ENCODE measurements around the gene LRIG1.

Gene LRIG1

GRCh38 chr3:66497985-66498671, 2.7 kb downstream of the LRIG1 start:
- no peak overlapping the region; the same call in 1 of the 2 replicates for H3K4me3 ChIP-seq (replicated peaks; ENCODE audit: low read depth, low read length)
- H3K36me3 ChIP-seq (ENCODE audit: control insufficient read depth, insufficient read depth, low read length), result no peaks in the 10 kb centered on the region
- no peak for TF ChIP-seq CTCF (IDR thresholded peaks at IDR 0.05; ENCODE audit: insufficient read depth, low read length, poor library complexity, severe bottlenecking)
- no peaks in the 10 kb centered on the region; the same call in 1 of the 2 replicates for H3K27me3 ChIP-seq (replicated peaks; ENCODE audit: control insufficient read depth, insufficient read depth, low read length)
- DNase-seq (ENCODE audit: extremely low read depth, insufficient read length), result no peak

DNA sequence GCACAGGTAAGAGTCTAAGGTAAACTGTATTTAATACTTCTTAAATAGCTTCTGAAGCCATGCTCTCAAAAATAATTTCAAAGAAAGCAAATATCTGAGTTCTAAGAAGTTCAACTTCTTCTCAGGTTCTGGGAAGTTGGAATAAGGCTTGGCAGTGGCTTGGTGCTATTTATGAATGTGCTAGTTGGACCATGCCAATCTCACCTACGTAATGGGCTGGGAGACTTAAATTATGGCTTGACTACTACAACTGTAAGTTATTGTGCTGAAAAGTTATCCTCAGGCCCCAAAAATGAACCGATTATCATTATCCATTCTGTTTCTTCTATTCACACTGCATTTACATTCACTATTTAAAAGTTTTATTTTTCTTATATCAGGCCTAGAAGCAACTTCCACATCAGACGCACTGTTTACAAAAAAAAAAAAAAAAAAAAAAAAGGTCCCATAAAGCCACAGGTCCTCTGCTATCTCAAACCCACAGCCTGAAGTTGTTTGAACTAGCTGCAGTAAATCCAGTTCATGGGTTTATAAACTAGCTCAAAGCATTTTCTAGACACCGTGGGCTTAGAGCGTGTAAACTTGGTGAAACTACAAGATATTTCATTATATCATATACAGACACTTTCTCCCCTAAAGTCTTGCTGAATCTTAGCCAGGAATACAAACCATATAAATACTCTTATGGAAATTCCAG, 3.4 kb downstream of the LRIG1 start:
- no peak overlapping the region for H3K4me3 ChIP-seq (replicated peaks; ENCODE audit: low read depth, low read length)
- DNase-seq (ENCODE audit: extremely low read depth, insufficient read length), result no peak
- no peaks in the 10 kb centered on the region for H3K36me3 ChIP-seq (ENCODE audit: control insufficient read depth, insufficient read depth, low read length)
- no peaks in the 10 kb centered on the region; the same call in 1 of the 2 replicates for H3K27me3 ChIP-seq (replicated peaks; ENCODE audit: control insufficient read depth, insufficient read depth, low read length)
- no peak for TF ChIP-seq CTCF (IDR thresholded peaks at IDR 0.05; ENCODE audit: insufficient read depth, low read length, poor library complexity, severe bottlenecking)

DNA sequence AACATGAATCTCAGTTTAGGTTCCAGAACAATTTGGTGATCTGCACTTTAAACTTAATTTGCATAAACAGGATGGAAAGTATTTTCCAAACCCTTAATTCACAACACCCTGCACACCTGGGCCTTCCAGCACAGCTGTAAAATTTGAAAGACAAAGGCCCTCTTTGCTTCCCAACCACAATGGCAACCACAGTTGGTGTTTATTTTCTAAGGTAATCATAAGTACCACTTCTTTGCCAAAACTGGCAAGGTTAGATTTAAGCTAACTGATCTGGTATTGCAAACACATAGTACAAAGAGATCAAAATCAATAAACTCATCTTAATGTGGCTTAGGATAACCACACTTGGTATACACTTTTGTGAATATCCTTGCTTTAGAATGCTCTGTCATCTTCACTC, 4.1 kb downstream of the LRIG1 start:
- no peak for DNase-seq (ENCODE audit: extremely low read depth, insufficient read length)
- Histone ChIP-seq H3K4me3 (replicated peaks; ENCODE audit: low read depth, low read length) (no peak overlapping the region), H3K36me3 (ENCODE audit: control insufficient read depth, insufficient read depth, low read length) (no peaks in the 10 kb centered on the region), H3K27me3 (replicated peaks; ENCODE audit: control insufficient read depth, insufficient read depth, low read length) (no peaks in the 10 kb centered on the region)
- no peak for TF ChIP-seq CTCF (IDR thresholded peaks at IDR 0.05; ENCODE audit: insufficient read depth, low read length, poor library complexity, severe bottlenecking)

DNA sequence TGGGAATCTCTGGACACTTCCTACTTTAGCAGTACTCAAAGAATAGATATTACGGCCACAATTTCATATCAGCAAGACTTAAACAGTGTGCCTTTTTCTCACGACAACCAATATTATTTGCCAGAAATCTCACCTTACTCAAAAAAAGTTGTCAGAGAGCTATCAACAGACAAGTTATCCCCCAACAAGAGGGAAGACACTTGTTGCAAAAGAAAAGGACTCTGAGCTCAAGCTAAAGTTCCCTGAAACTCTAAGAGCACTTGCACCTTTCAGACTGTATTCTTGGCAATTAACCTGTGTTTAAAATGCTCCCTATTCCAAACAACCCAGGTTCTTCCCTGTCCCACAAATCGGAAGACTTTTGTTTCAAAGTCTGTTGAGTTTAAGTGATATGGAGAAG, 4.5 kb downstream of the LRIG1 start:
- no peak overlapping the region for H3K4me3 ChIP-seq (replicated peaks; ENCODE audit: low read depth, low read length)
- TF ChIP-seq CTCF (IDR thresholded peaks at IDR 0.05; ENCODE audit: insufficient read depth, low read length, poor library complexity, severe bottlenecking), result no peak

GRCh38 chr3:66495668-66496045, 5.2 kb downstream of the LRIG1 start:
- Histone ChIP-seq H3K36me3 (ENCODE audit: control insufficient read depth, insufficient read depth, low read length) (no peaks in the 10 kb centered on the region), H3K27me3 (replicated peaks; ENCODE audit: control insufficient read depth, insufficient read depth, low read length) (no peaks in the 10 kb centered on the region), H3K4me3 (replicated peaks; ENCODE audit: low read depth, low read length) (no peak overlapping the region)
- no peak for TF ChIP-seq CTCF (IDR thresholded peaks at IDR 0.05; ENCODE audit: insufficient read depth, low read length, poor library complexity, severe bottlenecking)
- no peak for DNase-seq (ENCODE audit: extremely low read depth, insufficient read length)

More for the DNA sequence above, 4.5 kb downstream of the LRIG1 start:
- H3K27me3 ChIP-seq (replicated peaks; ENCODE audit: control insufficient read depth, insufficient read depth, low read length), result no peaks in the 10 kb centered on the region
- no peak for DNase-seq (ENCODE audit: extremely low read depth, insufficient read length)
- H3K36me3 ChIP-seq (ENCODE audit: control insufficient read depth, insufficient read depth, low read length), result no peaks in the 10 kb centered on the region

All from GM06990 (cell line).